ENCODE data around the gene KDM6B. TPM values are rescaled to one million over a fixed set of nuclear protein-coding genes. Genes with fewer than 3 reads are reported as not detected.
A peak's percentile ranks its signal among the peaks of the same experiment; 100 is the strongest.

Gene KDM6B
- total and polyA plus RNA-seq, 9 of the 15 experiments (the other 6 are each of a cell fraction or from before 2014, with no cell fraction given): 0.01 to 22.9 (median 2.2) TPM

DNA sequence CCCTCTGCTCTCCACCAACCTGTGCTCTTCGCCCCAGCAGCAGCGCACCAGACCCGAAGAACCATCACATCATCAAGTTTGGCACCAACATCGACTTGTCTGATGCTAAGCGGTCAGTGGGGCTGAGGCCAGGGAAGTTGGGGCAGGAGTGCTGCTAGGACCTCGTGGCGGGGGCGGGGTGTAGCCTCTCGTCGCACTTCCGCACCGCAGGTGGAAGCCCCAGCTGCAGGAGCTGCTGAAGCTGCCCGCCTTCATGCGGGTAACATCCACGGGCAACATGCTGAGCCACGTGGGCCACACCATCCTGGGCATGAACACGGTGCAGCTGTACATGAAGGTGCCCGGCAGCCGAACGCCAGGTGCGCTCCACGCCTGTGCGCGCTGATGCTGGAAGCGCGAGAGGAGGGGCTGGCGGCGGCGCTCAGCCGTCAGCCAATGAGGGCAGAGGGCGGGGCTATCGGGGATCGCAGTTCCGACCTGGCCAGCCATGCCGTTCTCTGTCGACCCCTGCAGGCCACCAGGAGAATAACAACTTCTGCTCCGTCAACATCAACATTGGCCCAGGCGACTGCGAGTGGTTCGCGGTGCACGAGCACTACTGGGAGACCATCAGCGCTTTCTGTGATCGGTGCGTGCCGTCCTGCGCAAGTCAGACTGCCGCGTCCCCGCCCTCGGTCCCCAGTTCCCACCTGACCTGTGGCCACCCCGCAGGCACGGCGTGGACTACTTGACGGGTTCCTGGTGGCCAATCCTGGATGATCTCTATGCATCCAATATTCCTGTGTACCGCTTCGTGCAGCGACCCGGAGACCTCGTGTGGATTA, 17.6 kb downstream of the KDM6B start (continued):
- TF ChIP-seq, protein P1, sequence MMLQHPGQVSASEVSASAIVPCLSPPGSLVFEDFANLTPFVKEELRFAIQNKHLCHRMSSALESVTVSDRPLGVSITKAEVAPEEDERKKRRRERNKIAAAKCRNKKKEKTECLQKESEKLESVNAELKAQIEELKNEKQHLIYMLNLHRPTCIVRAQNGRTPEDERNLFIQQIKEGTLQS (IDR thresholded peaks at IDR 0.05): peak; percentile 49; the same call in 1 of the 2 replicates
- TF ChIP-seq, protein P1 (CRISPR knock-in tag; conservative IDR thresholded peaks at IDR 0.05): no peak
- no peak for TF ChIP-seq CBX2 (IDR thresholded peaks at IDR 0.05; ENCODE audit: insufficient read depth, low read length, poor library complexity, severe bottlenecking)
- no peak for TF ChIP-seq DPF2 (IDR thresholded peaks at IDR 0.05)
- peak; percentile 69 for TF ChIP-seq NFYB (IDR thresholded peaks at IDR 0.05; ENCODE audit: extremely low read depth, insufficient read length)
- 0 out of 4 replicates have a peak, but pooled peaks of 1 of the 2 experiments have one; percentile 16 for TF ChIP-seq MAZ (CRISPR knock-in tag; conservative IDR thresholded peaks at IDR 0.05 in 1 of 2, IDR thresholded peaks at IDR 0.05 in 1 of 2)
- TF ChIP-seq POLR2AphosphoS2 (IDR thresholded peaks at IDR 0.05; ENCODE audit: low read length): peak; percentile 46; the same call in 1 of the 2 replicates
- TF ChIP-seq ZBTB7A (IDR thresholded peaks at IDR 0.05; ENCODE audit: borderline replicate concordance, control insufficient read depth, low read depth, low read length): peak; percentile 41; the same call in 1 of the 2 replicates
- TF ChIP-seq MCM7 (IDR thresholded peaks at IDR 0.05): no peak
- no peak for TF ChIP-seq ZNF274 (IDR thresholded peaks at IDR 0.05; ENCODE audit: borderline replicate concordance, low read depth, low read length)
- TF ChIP-seq, protein P2, sequence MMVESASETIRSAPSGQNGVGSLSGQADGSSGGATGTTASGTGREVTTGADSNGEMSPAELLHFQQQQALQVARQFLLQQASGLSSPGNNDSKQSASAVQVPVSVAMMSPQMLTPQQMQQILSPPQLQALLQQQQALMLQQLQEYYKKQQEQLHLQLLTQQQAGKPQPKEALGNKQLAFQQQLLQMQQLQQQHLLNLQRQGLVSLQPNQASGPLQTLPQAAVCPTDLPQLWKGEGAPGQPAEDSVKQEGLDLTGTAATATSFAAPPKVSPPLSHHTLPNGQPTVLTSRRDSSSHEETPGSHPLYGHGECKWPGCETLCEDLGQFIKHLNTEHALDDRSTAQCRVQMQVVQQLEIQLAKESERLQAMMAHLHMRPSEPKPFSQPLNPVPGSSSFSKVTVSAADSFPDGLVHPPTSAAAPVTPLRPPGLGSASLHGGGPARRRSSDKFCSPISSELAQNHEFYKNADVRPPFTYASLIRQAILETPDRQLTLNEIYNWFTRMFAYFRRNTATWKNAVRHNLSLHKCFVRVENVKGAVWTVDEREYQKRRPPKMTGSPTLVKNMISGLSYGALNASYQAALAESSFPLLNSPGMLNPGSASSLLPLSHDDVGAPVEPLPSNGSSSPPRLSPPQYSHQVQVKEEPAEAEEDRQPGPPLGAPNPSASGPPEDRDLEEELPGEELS (CRISPR knock-in tag; IDR thresholded peaks at IDR 0.05; ENCODE audit: borderline replicate concordance): no peak
- TF ChIP-seq, protein P3, sequence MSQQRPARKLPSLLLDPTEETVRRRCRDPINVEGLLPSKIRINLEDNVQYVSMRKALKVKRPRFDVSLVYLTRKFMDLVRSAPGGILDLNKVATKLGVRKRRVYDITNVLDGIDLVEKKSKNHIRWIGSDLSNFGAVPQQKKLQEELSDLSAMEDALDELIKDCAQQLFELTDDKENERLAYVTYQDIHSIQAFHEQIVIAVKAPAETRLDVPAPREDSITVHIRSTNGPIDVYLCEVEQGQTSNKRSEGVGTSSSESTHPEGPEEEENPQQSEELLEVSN (IDR thresholded peaks at IDR 0.05; ENCODE audit: borderline replicate concordance in 1 of 2, extremely low read depth in 1 of 2, insufficient read depth in 1 of 2, insufficient read length in 1 of 2, low read depth in 1 of 2, low read length in 1 of 2, poor library complexity in 1 of 2, severe bottlenecking in 1 of 2): no peak
- TF ChIP-seq, protein P4, sequence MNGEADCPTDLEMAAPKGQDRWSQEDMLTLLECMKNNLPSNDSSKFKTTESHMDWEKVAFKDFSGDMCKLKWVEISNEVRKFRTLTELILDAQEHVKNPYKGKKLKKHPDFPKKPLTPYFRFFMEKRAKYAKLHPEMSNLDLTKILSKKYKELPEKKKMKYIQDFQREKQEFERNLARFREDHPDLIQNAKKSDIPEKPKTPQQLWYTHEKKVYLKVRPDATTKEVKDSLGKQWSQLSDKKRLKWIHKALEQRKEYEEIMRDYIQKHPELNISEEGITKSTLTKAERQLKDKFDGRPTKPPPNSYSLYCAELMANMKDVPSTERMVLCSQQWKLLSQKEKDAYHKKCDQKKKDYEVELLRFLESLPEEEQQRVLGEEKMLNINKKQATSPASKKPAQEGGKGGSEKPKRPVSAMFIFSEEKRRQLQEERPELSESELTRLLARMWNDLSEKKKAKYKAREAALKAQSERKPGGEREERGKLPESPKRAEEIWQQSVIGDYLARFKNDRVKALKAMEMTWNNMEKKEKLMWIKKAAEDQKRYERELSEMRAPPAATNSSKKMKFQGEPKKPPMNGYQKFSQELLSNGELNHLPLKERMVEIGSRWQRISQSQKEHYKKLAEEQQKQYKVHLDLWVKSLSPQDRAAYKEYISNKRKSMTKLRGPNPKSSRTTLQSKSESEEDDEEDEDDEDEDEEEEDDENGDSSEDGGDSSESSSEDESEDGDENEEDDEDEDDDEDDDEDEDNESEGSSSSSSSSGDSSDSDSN (IDR thresholded peaks at IDR 0.05; ENCODE audit: borderline replicate concordance in 1 of 2, low read depth in 2 of 2, low read length in 2 of 2): no peak
- TF ChIP-seq RAD21 (CRISPR knock-in tag; conservative IDR thresholded peaks at IDR 0.05 in 1 of 2, IDR thresholded peaks at IDR 0.05 in 1 of 2): peak; percentile 33 to 67; a peak in 3 of 4 replicates
- TF ChIP-seq MXI1 (IDR thresholded peaks at IDR 0.05; ENCODE audit: low read depth, low read length): no peak
- no peak for TF ChIP-seq IRF2 (CRISPR knock-in tag; IDR thresholded peaks at IDR 0.05)
- no peak for TF ChIP-seq ZNF146 (CRISPR knock-in tag; IDR thresholded peaks at IDR 0.05; ENCODE audit: unreplicated experiment)
- no peak for TF ChIP-seq GABPA (tag; conservative IDR thresholded peaks at IDR 0.05; ENCODE audit: low read depth)

All from K562 (cell line).